Renal cortex interstitium (tissue), 11 donors: ENCODE data around the gene SERPINH1. TPM values are rescaled to one million over a fixed set of nuclear protein-coding genes. Genes with fewer than 3 reads are reported as not detected.
"Not testable (repeated sequence)": the region's sequence is repeated elsewhere in the genome, so short reads cannot be mapped to it uniquely, and the experiment has no call there.

ENCODE experiments used
- DNase-seq, 11 donors: peaks; one replicate each; pipeline ENCODE4 v3.0.0-alpha.2; 2013; ENCODE audit warnings: low read depth in 9 of 11, low spot score in 4 of 11; ENCODE audit errors: extremely low read depth in 1 of 11
- polyA plus RNA-seq, 3 donors: library from polyadenylated mRNA; unstranded; fragments of 120-200 nt; gene quantifications; one replicate each; pipeline ENCODE4 v1.2.1, GENCODE V29; 2013; ENCODE audit not compliant: insufficient read length in 3 of 3

Gene SERPINH1
- polyA plus RNA-seq, 3 donors: 282 to 410 (median 306) TPM

DNA sequence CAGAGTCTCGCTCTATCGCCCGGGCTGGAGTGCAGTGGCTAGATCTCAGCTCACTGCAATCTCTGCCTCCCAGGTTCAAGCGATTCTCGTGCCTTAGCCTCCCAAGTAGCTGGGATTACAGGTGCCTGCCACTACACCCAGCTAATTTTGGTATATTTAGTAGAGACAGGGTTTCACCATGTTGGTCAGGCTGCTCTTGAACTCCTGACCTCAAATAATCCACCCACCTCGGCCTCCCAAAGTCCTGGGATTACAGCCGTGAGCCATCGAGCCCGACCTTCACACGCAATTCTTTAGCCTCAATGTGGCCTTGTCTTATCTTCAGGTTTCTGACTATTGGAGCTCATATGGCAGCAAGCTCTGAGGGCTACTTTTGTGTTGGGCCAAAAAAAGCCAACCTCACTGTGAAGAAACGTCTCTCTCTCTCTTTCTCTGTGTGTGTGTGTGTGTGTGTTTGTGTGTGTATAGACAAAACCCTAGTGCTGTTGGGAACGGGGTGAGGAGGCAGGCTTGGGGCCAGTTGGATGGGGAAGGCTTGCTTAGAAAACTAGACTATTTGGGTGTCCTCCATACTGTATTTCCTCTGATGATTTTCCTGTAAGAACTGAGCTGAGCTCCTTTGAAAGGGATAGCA is 22.7 kb downstream of the SERPINH1 start:
- DNase-seq: not testable (repeated sequence)

GRCh38 chr11:75585293-75585670 is 23.2 kb downstream of the SERPINH1 start:
- DNase-seq: no peak

GRCh38 chr11:75586395-75586794 is 24.3 kb downstream of the SERPINH1 start:
- DNase-seq: no peak

DNA sequence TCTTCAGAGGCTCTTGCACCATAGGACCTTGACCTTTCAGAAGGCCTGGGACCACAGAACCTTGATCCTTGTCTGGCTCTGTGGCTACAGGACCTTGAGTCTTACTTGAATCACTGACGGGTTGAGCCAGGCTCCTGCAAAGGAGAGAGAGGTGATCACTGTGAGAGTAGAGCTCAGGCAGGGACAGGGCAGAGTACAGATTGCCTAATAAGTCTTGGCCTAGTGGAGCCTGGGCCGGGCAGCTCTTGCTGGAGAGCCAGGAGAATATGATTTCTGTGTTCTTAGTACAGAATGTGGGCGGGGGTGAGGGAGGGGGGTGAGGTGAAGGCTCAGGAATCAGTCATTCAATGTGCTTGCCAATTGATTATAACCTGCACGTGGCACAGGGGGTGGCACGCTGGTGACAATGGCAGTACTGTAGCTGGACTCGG is 26.0 kb downstream of the SERPINH1 start:
- no peak for DNase-seq

GRCh38 chr11:75589051-75589450 is 27.0 kb downstream of the SERPINH1 start:
- no peak for DNase-seq

- no peak for DNase-seq
Observed at GRCh38 chr11:75589933-75590332, 27.9 kb downstream of the SERPINH1 start.

DNA sequence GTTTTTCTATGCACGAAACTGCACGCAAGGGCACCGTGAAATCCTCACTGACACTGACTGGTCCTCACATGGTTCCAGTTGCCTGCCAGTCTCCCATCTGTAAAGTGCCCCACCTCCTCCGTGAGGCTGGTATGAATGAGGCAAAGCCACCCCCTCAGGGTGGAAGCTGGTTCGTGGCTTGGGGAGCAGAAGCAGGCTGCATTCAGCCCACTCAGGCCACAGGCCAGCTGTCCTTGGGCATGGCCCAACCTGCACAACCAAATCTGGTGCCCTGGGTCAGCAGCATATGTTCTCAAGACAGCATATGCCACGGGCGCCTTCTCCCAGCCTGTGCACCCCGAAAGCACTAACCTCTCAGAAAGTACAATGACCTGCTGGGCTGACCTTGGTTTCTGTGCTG is 29.3 kb downstream of the SERPINH1 start:
- no peak for DNase-seq

DNA sequence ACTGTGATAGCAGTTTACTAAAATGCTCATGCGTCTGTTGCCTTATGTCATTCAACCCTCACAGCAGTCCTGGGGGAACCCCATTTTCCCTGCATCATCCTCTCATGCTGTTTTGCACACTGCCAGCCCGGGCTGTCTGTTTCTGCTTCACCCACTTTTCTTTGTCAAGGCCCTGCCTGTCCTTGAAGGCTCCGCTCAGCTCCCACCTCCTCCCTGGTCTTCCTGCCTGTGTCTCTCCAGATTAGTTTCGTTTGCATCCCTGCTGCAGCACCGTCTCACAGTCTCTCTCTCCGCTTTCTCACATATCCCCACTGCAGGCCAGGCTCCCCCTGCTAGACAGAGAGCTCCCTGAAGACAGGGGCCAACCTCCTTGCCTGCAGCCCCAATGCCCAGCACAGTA is 29.9 kb downstream of the SERPINH1 start:
- DNase-seq: no peak

DNA sequence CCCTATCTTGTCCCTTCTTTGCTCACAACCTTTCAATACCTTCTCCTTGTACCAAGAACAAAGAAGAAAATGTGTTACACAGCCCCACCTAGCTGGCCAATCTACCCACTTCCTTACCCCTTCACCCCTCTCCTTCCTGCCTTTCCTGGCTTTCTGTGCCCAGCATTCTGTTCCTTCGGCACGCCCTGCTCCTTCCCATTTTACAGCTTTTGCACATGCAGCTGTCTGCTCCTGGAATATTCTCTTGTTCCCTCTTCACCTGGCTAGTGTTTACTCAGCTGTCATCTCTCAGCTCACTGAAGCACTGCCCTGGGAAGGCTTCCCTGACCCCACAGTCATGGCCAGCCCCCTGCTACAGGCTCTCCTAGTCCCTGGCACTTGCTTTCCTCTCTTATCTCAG is 30.7 kb downstream of the SERPINH1 start:
- DNase-seq: no peak

DNA sequence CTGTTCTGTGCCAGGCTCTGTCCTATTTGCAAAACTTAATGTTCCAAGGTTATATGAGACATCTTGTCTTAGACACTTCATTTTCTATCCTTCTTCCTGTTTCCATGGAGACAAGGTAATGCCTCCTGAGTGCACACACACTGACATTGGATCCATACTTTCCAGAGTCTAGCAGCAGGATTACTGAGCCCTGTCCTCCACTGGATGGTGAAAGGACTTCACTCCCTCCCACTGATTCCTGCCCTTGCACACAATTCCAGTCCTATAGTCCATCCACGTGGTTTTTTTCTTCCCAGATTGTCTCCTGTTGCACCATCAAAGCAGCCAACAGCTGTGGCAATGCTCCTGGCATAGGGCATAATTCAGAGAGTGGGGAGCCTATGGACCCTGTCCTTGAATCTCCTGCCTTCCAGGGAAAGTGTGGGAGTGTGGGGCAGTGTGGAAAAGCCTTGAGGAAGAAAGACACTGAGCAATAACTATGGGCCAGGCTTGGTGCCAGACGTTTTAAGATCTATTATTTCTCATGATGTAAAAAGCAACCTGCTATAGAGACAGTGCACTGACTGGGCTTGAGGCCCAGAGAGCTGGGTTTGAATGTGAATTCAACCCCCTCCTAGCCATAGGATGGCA is 31.3 kb downstream of the SERPINH1 start:
- DNase-seq: peak in 2 of 11 donors; percentile 23 to 36

DNA sequence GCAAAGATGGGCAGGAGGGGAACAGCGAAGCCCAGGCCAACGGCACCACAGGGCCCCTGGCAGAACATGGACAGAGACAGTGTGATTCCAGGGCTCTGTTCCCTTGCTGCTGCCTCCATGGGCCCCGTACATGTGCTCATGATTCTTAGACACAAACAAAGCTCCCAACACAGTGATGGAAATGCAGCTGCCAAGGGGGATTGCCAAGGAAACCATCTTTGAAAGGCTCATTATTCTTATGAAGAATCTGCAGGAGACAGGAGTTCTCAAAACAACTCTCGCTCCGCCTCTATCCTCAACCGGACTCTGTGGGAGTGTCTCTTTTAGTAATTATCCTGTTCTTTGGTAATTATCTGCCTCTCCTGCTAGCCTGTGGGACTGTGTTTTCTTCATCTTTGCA is 32.2 kb downstream of the SERPINH1 start:
- DNase-seq: no peak

- DNase-seq: no peak
Observed at GRCh38 chr11:75595429-75595828, 33.4 kb downstream of the SERPINH1 start.

GRCh38 chr11:75596914-75597313 is 34.9 kb downstream of the SERPINH1 start:
- DNase-seq: no peak

GRCh38 chr11:75597636-75598035 is 35.6 kb downstream of the SERPINH1 start:
- DNase-seq: no peak

GRCh38 chr11:75598264-75598663 is 36.2 kb downstream of the SERPINH1 start:
- no peak for DNase-seq

- DNase-seq: no peak
Observed at GRCh38 chr11:75598900-75599299, 36.8 kb downstream of the SERPINH1 start.

GRCh38 chr11:75600356-75600755 is 38.3 kb downstream of the SERPINH1 start:
- DNase-seq: no peak

GRCh38 chr11:75601494-75601893 is 39.4 kb downstream of the SERPINH1 start:
- DNase-seq: no peak

DNA sequence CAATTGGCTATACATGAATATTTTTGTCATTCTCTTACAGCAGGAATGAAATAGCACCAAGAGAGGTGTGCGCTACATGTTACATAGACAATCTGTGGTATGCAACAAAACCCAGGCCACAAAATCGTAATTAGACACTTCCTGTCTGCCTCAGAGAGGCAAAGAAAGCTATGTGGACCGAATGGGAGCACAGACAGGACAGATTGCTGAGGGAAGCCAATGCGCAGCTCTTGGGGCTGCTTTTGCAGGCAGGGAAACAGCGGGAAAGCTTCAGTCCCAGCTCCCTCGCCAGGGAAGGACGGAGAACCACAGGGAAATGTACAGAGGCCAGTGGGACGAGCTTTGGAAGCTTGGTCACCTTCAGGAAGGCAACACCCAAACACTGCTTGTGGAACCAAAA is 40.9 kb downstream of the SERPINH1 start:
- DNase-seq: no peak

DNA sequence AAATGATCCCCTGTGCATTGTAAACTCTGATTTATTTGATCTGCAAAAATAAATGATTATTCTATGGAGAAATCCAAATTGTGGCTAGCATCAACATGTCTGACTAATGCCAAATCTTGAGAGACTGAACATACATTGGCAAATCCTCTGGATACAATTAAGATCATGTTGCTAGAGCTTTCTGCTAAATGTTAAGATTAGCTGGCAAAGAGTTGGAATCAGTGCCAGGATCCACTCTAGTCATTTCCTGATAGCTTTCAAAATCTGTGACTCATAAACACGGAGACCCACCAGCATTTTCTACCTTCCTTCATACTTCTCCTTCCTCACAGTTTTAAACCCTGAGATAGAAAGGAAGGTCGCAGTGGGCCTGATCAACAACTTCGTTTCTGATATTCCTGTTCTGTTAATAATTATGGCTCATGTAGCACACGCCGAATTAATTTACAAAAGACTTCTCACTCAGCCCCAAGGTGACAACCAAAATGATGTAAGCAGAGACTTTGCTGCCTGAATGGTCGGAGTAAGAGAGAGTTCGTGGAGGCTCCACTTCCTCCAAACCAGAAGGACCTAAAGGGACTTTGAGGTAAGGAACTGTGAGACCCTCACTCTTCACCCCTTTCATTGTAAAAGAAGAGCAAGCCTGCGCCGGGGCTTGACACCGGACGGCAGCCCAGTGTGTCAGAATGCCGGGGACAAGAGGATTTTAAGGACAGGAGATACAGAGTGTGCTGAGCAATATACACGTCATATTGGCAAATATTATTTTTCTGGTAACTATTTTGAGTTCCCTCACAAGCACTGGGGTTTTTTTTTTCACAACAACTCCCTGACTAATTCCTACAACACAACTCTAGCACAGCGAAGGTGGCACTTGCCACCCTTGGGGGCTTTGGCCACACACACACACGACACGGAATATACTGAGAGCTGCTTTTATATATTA is 42.0 kb downstream of the SERPINH1 start:
- DNase-seq: no peak
